GM19239 (cell line): Measurements from ENCODE around the gene MILR1.
"Not testable (repeated sequence)": the region's sequence is repeated elsewhere in the genome, so short reads cannot be mapped to it uniquely, and the experiment has no call there.

Experiments
- DNase-seq: peaks from one replicate; pipeline ENCODE4 v3.0.0; 2011; ENCODE audit warnings: low spot score; ENCODE audit not compliant: insufficient read length
- FAIRE-seq: peaks from 2 replicates; lab custom pipeline; 2011; peaks lifted over from hg19 to GRCh38; lab: Jason Lieb, UNC

Gene MILR1

DNA sequence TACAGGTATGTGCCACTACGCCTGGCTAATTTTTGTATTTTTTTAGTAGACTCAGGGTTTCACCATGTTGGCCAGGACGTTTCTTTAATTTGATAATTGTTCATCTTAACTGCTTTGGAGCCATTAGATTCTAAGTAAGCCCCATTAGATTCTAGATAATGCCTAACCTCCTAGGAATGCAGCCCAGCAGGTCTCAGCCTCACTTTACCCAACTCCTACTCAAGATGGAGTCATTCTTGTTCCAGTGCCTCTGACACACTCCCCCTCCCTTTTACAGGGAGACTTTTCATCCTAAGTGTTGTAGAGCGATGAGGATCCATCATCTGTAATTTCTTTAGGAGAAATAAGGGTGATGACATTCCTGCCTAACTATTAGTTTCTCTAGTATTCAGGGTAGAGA lies 23.7 kb upstream of the MILR1 start:
- FAIRE-seq (no peak), DNase-seq (no peak)

DNA sequence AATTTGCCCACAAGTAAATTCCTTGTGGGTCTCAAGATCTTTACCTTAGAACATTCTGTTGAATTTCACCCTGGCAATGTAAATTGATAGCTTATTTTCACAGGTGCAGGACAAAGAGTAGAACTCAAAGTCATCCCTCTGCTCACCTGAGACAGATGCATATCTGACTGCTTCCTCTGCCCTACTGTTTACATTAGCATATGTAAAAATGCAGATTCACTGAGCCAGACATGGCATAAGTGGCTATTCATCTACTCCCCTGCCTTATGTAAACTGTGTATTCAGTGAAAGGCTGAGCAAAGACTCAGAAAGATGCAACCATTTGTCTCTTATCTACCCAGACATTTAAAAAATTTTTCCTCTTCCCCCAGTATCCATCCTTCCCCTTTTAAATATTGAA lies 22.3 kb upstream of the MILR1 start:
- no peak for FAIRE-seq
- DNase-seq: no peak

DNA sequence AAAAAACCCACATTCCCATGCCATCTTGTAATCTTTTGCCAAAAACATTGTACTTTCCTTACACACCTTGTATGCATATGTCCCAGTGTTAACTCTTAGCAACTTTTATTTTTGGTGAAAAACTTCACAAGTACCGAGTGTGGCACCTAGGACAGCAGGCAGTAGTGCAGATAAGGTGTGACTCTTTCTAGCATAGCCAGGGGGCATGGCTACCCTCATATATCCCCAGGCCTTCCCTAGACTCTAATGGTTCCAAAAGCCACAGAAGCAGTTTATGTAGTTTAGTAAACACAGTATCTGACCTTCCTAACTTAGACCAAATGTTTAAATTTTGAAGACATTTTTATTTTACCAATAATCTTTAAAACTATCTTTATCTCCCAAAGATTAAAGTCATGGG lies 20.5 kb upstream of the MILR1 start:
- FAIRE-seq: no peak
- no peak for DNase-seq

DNA sequence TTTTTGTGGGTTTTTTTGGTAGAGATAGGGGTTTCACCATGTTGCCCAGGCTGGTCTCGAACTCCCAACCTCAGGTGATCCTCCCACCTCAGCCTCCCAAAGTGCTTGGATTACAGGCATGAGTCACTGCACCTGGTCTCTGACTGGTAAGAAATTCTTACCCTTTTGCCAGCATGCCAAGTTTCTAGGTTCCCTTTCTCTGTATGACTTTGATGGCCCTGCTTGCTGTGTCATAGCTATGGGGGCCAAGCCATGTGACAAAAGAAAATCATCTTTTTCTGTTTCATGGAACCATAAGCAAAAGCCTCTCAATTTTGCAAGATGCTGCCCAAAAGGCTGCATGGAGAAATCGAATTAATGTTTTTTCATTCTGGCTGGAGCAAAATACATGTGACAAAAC lies 18.9 kb upstream of the MILR1 start:
- DNase-seq, FAIRE-seq: not testable (repeated sequence)

DNA sequence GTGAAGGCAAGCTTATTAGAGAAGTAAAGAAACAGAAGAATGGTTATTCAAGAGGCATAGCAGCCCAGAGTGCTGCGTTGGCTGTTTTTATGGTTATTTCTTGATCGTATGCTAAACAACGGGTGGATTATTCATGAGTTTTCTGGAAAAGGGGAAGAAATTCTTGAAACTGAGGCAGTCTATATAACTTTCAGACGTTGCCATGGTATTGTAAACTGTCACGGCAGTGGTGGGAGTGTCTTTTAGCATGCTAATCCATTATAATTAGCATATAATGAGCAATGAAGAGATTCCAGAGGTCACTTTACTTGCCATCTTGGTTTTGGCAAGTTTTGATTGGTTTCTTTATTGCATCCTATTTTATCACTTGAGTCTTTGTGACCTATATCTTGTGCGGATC lies 17.4 kb upstream of the MILR1 start:
- FAIRE-seq: no peak
- no peak for DNase-seq

DNA sequence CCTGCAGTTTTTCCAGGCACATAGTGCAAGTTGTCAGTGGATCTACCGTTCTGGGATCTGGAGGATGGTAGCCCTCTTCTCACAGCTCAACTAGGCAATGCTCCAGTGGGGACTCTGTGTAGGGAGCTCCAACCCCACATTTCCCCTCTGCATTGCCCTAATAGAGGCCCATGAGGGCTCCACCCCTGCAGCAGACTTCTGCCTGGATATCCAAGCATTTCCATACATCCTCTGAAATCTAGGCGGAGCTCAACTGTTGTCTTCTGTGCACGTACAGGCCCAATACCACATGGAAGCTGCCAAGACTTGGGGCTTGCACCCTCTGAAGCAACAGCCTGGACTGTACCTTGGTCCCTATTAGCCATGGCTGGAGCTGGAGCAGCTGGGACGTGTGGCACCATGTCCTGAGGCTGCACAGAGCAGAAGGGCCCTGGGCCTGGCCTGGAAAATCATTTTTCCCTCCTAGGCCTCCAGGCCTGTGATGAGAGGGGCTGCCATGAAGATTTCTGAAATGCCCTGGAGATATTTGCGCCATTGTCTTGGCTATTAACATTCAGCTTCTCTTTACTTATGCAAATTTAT lies 10.9 kb upstream of the MILR1 start:
- no peak for FAIRE-seq
- DNase-seq: no peak

DNA sequence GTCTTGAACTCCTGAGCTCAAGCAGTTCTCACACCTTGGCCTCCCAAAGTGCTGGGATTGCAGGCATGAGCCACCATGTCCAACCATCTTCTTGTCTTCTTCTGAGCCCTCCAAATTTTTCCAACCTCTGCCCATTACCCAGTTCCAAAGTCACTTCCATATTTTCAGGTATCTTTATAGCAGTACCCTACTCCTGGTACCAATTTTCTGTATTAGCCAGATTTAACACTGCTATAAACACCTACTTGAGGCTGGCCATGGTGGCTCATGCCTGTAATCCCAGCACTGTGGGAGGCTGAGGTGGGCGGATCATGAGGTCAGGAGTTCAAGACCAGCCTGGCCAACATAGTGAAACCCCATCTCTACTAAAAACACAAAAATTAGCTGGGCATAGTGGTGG lies 9.4 kb upstream of the MILR1 start:
- DNase-seq, FAIRE-seq: not testable (repeated sequence)

DNA sequence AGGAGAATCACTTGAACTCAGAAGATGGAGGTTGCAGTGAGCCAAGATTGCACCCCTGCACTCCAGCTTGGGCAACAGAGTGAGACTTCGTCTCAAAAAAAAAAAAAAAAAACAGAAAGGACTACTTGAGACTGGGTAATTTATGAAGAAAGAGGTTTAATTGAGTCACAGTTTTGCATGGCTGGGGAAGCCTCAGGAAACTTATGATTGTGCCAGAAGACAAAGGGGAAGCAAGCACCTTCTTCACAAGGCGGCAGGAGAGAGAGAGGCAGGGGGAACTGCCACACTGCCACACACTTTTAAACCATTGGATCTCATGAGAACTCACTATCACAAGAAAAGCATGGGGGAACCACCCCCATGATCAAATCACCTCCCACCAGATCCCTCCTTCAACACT lies 9.0 kb upstream of the MILR1 start:
- FAIRE-seq (no peak), DNase-seq (no peak)

DNA sequence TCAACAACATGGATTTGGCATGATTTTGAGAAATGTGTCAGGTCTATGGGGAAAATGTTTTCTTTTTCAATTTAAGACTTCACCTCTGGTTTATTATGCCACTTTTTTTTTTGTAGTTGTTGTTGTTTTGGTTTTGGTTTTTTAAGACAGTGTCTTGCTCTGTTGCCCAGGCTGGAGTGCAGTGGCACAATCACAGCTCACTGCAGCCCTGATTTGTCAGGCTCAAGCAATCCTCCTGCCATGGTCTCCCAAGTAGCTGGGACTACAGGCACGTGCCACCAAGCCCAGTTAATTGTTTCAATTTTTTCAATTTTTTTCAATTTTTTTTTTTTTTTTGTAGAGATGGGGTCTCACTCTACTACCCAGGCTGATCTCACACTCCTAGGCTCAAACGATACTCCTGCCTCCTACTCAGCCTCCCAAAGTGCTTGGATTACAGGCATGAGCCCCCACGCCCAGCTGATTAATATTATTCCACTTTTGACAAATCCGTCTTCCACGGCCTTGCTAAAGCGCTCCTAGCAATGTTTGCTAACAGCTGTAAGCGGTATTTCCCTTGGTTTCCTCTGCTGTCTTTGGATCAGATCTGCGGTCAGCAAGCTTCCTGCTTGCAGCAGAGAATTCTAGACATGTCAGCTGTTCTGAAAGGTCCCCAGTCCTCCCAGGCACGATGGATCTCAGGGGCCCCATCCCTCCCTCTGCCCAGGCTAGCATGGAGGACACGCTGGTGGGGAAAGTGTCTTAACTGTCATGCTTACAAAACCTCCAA lies 7.0 kb upstream of the MILR1 start:
- DNase-seq (no peak), FAIRE-seq (no peak)

DNA sequence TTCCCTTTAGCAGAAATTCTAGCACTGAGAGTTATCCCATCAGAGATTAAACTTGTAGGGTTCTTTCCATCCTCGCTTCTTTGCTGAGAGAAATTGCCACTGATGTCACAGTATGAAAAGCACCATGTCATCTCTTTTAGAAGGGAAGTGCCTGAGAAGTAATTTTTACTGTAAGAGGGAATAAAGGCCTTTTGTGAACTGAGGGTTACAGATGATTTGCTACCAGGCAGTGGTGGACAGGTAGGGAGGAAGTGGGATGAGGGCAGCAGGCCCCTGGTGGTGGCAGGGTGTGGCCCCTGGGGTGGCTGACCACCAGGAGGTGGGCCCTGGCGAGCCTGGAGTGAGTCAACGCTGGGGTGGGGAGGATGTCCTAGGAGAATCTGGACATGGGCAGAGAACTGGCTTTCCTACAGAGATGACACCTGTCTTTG lies 6.4 kb upstream of the MILR1 start:
- no peak for FAIRE-seq
- no peak for DNase-seq

DNA sequence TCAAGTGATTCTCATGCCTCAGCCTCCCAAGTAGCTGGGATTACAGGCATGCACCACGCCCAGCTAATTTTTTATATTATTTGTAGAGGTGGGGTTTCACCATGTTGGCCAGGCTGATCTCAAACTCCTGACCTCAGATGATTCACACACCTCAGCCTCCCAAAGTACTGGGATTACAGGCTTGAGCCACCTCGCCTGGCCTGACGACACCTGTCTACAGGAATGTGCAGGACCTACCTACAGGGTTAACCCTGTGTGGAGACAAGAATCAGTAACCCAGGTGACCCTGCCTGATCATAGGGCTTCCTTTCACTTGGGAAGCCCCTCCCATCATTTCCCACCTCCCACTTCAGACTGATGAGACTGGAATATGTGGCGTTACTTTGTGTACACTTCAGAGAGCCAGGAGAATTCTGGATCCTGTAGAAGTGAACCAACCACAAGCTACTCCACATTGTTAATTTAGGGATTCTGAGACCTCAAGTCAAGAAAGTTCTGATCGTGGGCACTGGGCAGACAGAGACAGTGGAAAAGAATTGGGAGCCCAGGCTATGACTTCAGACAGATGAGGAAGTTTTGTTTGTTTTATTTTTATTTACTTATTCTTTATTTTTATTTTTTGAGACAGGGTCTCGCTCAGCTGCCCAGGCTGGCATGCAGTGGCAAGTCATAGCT lies 5.7 kb upstream of the MILR1 start:
- FAIRE-seq (no peak), DNase-seq (no peak)

DNA sequence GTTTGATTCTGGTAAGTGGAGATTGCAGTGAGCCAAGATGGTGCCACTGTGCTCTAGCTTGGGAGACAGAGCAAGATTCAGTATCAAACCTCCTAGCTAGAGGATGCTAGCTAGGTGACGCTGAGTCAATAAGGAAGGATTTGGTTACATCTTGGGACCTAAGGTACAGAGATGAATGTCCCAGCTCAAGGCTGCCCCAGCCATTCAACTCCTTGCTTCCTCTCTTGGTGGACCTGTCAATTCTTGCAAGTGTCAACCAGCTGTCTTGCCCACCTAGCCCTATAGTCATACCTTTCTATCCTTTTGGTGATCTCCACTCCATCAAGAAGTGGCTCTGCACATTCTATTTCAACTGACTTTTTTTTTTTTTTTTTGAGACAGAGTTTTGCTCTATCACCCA lies 1.4 kb upstream of the MILR1 start:
- FAIRE-seq (no peak), DNase-seq (no peak)

DNA sequence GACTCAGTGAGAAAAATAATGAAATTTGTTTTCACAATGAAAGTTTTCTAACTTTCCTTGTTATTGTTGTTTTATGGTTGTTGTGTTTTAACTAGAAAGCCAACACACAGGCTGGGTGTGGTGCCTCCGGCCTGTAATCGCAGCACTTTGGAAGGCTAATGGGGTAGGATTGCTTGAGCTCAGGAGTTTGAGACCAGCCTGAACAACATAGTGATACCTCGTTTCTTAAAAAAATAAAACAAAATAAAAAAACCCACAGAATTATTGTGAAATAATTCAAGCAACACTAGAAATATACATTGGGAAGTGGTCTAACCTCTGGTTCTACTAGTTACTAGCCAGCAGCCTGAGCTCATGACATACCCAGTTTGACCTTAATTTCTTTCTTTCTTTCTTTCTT lies 630 bp downstream of the MILR1 start:
- no peak for FAIRE-seq
- DNase-seq: no peak

DNA sequence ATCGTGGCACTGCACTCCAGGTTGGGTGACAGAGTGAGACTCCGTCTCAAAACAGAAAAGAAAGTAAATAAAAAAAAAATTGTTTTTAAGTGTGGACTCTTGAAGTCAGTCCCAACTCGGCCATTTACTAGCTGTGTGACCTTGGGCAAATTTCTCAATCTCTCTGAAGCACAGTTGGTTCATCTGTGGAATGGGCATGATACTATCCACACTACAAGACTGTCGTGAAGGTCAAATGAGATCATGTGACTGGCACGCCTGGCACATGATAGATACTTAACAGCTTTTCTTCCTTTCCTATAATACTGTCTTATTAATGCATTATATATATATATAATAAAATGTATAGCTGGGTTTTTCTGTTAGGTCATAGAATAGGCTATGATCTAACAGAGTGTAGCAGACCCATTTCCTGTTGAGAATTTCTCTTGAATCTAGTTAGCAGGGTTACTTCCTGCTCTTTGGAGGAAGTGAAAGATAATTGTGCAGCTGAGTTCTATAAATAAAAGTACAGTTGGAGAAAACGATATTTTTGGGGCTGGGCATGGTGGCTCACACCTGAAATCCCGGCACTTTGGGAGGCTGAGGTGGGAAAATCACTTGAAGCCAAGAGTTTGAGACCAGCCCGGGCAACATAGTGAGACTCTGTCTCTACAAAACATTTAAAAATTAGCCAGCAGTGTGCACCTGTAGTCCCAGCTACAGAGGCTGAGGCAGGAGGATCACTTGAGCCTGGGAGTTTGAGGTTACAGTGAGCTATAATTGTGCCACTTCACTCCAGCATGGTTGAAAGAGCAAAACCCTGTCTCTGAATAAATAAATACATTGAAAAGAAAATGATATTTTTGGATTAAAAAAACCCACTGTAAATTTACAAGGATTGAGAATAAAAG lies 7.3 kb downstream of the MILR1 start:
- DNase-seq (peak; percentile 38), FAIRE-seq (no peak)

DNA sequence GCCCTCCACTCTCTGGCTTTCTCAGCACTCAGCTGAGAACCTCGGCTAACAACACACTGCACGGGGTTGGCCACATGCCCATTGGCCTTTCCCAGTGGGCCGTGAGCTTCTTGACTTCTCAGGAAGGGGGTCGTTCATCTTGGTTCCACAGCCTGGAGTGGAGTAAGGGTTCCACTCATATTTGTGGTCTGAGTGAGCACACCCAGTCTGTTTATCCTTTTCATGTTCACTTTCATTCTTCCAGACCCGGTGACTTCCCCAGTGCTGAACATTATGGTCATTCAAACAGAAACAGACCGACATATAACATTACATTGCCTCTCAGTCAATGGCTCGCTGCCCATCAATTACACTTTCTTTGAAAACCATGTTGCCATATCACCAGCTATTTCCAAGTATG lies 8.2 kb downstream of the MILR1 start:
- DNase-seq (no peak), FAIRE-seq (no peak)

DNA sequence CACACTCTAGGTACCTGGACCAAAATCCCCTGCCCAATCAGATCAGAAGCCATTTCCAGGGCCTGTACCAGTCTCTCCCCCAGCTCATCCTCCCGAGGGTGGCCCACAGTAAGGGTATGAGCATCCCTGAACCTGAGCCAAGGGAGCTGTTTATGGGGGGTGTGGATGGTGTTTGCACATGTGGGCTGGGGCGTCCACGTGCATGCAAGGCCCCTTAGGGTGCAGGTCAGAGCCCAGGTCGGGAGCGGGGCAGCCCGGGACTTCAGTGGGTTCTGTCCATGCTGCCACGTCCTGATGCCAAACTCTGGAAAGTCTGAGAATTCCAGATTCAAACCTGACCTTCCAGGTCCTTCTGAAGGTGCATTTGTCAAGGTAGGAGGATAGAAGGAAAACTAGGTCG lies 9.8 kb downstream of the MILR1 start:
- FAIRE-seq: no peak

DNA sequence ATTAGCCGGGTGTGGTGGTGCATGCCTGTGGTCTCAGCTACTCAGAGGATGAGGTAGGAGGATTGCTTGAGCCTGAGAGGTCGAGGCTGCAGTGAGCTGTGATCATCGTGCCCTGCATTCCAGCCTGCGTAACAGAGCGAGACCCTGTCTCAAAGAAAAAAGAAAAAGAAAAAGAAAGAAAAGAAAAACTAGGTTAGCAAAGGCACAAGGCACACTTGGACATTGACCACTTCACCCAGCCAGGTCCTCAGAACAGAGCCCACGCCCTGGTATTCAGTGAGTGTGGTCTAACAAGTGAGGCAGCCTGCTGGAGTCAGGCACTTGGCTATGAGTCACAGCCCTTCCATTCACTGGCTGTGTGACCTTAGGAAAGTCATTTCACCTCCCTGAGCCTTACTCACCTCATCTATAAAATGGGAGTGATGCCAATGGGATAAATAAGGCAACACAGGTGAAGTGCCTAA lies 10.4 kb downstream of the MILR1 start:
- DNase-seq (no peak), FAIRE-seq (no peak)

More for the DNA sequence above, 9.8 kb downstream of the MILR1 start:
- DNase-seq: no peak

DNA sequence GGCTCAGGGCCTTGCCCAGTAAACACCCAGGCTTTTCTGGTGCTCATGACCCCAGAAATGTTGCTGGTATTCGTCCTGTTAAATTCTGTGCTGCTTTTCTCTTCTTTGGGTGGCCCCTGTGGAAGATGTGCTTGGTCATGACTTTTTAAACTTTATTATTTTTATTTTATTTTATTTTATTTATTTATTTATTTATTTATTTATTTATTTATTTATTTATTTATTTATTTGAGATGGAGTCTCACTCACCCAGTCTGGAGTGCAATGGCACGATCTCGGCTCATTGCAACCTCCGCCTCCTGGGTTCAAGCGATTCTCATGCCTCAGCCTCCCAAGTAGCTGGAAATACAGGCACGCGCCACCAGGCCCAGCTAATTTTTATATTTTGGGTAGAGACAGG lies 10.9 kb downstream of the MILR1 start:
- FAIRE-seq, DNase-seq: not testable (repeated sequence)

DNA sequence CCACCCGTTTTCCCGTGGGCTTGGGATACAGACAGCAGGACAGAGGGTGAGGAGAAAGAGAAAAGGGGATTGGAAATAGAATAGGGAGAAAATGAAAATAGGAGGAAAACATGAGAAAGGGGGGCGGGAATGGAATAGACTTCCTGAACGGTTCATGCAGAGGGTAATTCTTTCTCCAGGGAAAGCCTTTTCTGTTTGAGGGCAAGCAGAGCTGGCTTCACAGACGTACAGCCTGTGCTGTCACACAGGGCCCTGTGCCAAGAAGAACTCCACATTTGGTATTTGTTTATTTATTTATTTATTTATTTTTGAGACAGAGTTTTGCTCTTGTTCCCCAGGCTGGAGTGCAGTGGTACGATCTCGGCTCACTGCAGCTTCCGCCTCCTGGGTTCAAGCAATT lies 12.0 kb downstream of the MILR1 start:
- no peak for DNase-seq
- FAIRE-seq: no peak

DNA sequence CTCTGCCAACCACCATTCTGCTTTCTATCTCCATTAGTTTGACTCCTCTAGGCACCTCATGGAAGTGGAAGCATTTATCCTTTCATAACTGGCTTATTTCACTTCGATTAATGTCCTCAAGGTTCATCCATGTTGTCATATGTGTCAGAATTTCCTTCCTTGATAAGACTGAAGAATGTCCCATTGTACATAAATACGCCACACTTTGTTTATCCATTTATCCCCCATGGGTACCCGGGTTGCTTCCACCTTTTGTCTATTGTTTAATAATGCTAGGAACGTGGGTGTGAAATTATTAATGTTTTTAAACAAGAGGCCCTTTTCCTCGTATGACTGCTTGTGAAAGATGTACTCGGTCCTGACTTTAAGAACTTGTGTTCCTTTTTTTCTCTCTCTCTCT lies 12.9 kb downstream of the MILR1 start:
- no peak for DNase-seq
- FAIRE-seq: no peak
